Measurements from ENCODE around the gene SYNE1.

The SYNE1 gene

DNA sequence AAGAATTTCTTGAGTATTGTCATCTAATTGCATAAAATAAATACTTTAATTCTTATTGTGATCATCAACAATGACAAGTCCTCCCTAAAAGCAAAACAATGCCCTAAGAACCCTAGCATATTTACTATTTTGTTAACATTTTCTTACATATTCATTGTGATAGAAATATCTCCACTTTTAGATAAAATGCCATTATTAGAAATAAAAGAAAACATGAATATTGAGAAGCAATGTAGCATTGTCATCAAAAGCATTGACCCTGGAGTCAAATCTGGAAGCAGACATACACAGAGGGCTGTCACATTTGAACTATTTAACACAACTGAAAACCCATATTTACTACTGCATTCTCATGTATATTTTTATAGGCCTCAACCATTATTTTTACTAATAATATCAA, 257.7 kb downstream of the SYNE1 start:
- no peak for DNase-seq (ENCODE audit: low read depth in 1 of 2, low spot score in 1 of 2)
- H3K27me3 ChIP-seq (ENCODE audit: insufficient read depth, poor library complexity, severe bottlenecking): no peaks in the 10 kb centered on the region
- TF ChIP-seq POLR2AphosphoS5 (IDR thresholded peaks at IDR 0.05; ENCODE audit: low read depth) (no peak), GABPA (IDR thresholded peaks at IDR 0.05; ENCODE audit: low read depth) (no peak), CTCF (IDR thresholded peaks at IDR 0.05; ENCODE audit: insufficient read depth, low read length) (no peak), REST (IDR thresholded peaks at IDR 0.05; ENCODE audit: insufficient replicate concordance, low read depth) (no peak), SPI1 (IDR thresholded peaks at IDR 0.05; ENCODE audit: borderline replicate concordance, low read depth) (no peak)
- no peak overlapping the region for H3K4me3 ChIP-seq (replicated peaks; ENCODE audit: insufficient read depth, low read length)
- H3K27ac ChIP-seq (replicated peaks): no peak overlapping the region

DNA sequence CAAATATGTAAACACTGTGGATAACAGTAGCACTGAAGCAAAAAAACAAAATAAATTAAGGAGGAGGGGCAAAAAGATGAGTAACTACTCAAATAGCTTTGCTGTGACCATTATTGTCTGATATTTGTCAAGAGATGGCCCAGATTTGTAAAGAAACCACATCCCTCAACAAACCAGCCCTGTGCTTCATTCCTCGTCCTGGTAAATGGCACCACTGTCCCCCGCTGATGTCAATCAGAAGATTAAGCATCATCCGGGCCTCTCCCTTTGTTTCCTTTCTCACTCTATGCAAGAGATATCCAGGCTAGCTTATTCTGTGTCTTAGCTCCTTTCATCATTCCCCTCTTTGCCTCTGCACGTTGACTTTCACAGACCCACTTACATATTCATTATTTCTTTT, 259.0 kb downstream of the SYNE1 start:
- Histone ChIP-seq H3K27me3 (ENCODE audit: insufficient read depth, poor library complexity, severe bottlenecking) (no peaks in the 10 kb centered on the region), H3K4me3 (replicated peaks; ENCODE audit: insufficient read depth, low read length) (no peak overlapping the region), H3K27ac (replicated peaks) (no peak overlapping the region)
- TF ChIP-seq POLR2AphosphoS5 (IDR thresholded peaks at IDR 0.05; ENCODE audit: low read depth) (no peak), CTCF (IDR thresholded peaks at IDR 0.05; ENCODE audit: insufficient read depth, low read length) (no peak), SPI1 (IDR thresholded peaks at IDR 0.05; ENCODE audit: borderline replicate concordance, low read depth) (no peak), REST (IDR thresholded peaks at IDR 0.05; ENCODE audit: insufficient replicate concordance, low read depth) (no peak), GABPA (IDR thresholded peaks at IDR 0.05; ENCODE audit: low read depth) (no peak)
- DNase-seq (ENCODE audit: low read depth in 1 of 2, low spot score in 1 of 2): no peak

GRCh38 chr6:152375197-152375596, 262.0 kb downstream of the SYNE1 start:
- no peak for DNase-seq (ENCODE audit: low read depth in 1 of 2, low spot score in 1 of 2)
- no peaks in the 10 kb centered on the region for H3K27me3 ChIP-seq (ENCODE audit: insufficient read depth, poor library complexity, severe bottlenecking)
- no peak for TF ChIP-seq SPI1 (IDR thresholded peaks at IDR 0.05; ENCODE audit: borderline replicate concordance, low read depth)
- no peak for TF ChIP-seq CTCF (IDR thresholded peaks at IDR 0.05; ENCODE audit: insufficient read depth, low read length)
- TF ChIP-seq REST (IDR thresholded peaks at IDR 0.05; ENCODE audit: insufficient replicate concordance, low read depth): no peak
- no peak overlapping the region for H3K4me3 ChIP-seq (replicated peaks; ENCODE audit: insufficient read depth, low read length)
- no peak overlapping the region for H3K27ac ChIP-seq (replicated peaks)

All from HL-60 (cell line).